WTC11 (cell line): ENCODE results near the gene GOLGA8S.

ENCODE experiments used
- CREB1 ChIP-seq: sonication (generic); formaldehyde crosslinking; IDR thresholded peaks from 2 replicates; pipeline ENCODE4 v1.8.0; 2023; ENCODE audit warnings: mild to moderate bottlenecking, missing genetic modification reagents
- CTCF ChIP-seq: fragments of 200-600 bp; IDR thresholded peaks from 2 replicates; pipeline ENCODE4 v1.8.0; 2022; ENCODE audit warnings: antibody characterized with exemption
- NFYB ChIP-seq: sonication (generic); formaldehyde crosslinking; conservative IDR thresholded peaks from 2 replicates; pipeline ENCODE4 v1.8.0; 2022; ENCODE audit warnings: low read depth, missing genetic modification reagents
- SP1 ChIP-seq: sonication (generic); formaldehyde crosslinking; conservative IDR thresholded peaks from 2 replicates; pipeline ENCODE4 v1.8.1; 2022; ENCODE audit warnings: missing genetic modification reagents

- TF ChIP-seq CTCF (no peak), CREB1 (no peak), NFYB (no peak), SP1 (CRISPR knock-in tag) (no peak)
Measured at GRCh38 chr15:23402544-23402943, 48.0 kb downstream of the GOLGA8S start.
